ENCODE data around the gene PPM1A.

Gene PPM1A

DNA sequence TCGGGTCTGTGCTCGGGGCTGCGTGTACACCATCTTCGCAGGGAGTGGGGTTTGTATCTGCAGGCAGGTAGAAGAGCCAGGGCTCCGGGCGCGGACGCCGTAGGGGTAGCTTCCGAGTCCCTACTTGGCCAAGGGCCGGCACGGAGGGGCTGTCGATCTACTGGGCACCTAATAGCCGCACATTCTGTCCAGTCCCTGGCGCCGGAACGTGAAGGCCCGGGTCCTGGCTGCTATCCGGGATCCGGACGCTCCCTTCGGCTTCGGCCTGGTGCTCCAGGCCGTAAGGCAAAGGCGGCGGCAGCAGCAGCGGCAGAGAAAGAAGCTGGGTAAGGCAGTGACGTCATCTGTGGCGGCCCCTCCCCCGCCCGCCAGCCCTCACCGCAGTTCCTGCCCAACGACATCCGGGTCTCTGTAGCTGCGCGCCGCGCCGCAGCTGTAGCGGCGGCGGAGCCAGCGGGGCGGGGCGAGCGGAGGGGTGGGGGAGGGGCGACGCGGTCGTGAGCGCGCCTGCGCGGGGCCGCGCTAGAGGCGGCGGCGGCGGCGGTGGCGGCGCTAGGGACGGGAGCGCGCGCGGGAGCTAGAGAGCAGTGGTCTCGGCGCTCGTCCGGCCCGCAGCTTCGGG, at the start of gene PPM1A:
Gene PPM1A (plus strand): TSS at position 525 of the 622 bp plus-strand sequence. CDS start 33,483 bp downstream, outside the sequence.
- DNase-seq (ENCODE audit: low spot score): peak; percentile 96

DNA sequence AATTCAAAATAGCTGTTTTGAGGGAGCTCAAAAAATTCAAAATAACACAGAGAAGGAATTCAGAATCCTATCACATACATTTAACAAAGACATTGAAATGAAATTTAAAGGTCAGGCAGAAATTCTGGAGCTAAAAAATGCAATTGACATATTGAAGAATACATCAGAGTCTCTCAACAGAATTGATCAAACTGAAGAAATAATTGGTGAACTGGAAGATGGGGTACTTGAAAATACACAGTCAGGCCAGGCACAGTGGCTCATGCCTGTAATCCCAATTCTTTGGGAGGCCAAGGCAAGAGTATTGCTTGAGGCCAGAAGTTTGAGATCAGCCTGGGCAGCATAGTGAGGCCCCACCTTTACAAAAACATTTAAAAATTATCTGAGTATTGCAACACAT, 49.7 kb upstream of the PPM1A start:
- no peak for DNase-seq (ENCODE audit: low spot score)

DNA sequence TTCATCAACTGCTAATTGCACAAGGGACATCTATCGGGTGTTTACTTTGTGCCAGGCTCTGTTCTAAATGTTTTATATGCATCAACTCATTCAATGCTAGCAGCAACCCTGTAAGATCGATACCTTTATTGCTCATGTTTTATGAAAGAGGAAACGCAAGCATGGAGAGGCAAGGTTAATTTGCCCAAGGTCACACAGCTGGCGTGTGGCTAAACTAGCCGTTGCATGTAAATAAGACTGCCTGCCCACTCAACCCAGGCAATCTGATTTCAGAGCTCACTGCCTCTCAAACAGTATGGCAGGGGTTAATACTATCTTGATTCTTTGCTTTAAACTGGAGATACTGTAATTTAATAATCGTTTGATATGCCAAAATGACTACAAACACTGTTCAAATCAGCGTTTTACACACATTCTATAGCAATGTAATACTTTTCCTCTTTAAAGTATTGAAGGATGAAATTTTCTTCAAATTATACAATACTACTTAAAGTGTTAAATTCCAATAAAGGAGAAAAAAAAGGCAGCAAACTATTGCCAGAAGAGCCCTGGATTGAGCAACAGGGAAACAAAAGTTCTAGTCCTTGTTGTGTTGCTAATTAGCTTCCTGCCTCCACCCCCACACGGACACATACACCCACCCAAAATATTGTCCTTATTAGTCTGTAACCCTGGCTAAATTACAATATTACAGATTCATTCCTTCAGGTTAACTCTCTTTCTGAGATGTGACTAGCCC, 44.7 kb upstream of the PPM1A start:
- no peak for DNase-seq (ENCODE audit: low spot score)

DNA sequence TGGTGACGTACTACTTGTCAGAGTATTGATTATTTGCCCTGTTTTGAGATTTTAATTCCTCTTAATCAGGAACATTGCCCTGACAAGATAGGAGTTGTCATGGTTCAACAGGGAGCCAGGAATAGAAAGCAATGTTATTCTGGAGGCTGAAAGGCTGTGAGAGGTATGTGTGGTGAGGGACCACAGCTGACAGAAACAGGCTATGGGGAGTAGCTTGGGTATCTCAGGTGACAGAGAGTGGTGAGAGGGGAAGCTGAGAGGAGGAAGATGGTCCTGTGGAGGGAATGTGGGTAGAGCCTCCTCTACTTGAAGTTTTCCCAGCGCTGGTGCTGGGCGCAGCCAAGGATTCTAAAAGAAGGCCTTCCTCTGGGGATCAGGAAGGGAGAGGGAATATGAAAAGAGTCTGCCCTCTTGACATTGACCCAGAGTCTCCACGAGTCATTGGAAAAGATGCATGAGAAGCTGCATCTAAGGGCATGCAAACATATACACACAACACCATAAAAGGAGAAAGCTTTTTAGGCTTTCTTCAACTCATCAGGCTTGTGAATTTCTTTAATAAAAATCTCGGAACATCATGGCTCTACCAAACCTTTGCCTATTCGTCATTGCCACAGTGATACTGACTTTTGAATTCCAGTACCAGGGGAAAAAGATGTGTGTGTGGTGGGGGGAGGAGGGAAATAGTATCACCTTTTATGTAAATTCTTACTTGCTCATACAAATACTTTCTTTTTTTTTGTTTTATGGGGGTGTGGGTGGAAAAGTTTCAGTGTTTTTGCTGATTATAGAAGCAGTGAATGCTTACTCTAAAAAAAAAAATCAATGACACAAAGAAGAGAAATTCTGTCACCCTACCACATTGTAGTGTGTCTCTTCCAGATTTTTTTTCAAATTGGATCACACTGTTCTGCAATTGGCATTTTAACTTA, 43.9 kb upstream of the PPM1A start:
- no peak for DNase-seq (ENCODE audit: low spot score)

DNA sequence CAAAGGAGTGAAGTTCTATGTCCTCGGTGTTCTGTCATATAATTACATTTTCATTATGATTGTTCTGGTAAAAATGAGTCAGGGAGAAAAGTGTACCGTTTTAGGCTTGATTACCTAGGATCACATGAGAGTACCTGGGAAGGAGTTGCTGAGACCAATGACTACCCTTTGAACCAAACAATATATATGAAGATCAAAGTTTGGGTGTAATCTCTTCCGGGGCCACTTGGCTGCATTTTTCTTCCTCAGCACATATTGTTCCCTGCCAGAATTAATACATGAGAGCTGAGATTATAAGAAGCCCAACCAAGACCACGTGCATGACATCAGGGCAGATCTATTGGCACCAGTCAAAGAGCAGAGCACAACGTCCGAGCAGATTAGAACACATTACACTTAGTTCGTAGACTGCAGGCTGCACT, 42.8 kb upstream of the PPM1A start:
- no peak for DNase-seq (ENCODE audit: low spot score)

DNA sequence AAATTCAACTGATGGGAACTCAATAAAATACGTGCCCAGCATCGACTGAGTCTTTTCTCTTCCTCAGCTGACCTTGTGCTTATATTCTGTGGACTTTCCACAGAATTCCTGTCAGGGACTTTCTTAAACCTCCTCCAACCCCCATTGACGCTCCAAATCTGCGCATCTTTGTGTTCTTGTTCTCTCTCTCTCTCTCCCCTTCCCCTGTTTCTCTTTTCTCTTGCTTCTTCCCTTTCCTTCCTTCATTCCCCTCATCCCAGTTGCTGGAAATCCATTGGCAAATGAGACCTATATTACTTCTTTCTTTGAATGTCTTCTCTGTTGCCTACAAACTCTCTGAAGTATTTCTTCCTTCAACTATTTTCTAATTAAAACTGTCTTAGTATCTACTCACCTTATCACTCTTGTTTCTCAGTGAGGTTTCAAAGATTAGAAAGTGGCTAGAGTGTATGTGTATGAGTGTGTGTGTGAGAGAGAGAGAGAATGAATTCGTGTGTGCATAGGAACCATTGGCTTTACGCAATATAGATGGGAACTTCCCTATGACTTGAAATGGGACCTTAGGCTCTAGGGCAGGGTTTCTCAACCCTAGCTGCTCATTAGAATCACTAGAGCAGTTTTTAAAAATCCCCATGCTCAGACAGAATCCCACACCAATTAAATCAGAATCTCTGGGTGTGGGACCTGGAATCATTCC, 42.0 kb upstream of the PPM1A start:
- DNase-seq (ENCODE audit: low spot score): no peak

DNA sequence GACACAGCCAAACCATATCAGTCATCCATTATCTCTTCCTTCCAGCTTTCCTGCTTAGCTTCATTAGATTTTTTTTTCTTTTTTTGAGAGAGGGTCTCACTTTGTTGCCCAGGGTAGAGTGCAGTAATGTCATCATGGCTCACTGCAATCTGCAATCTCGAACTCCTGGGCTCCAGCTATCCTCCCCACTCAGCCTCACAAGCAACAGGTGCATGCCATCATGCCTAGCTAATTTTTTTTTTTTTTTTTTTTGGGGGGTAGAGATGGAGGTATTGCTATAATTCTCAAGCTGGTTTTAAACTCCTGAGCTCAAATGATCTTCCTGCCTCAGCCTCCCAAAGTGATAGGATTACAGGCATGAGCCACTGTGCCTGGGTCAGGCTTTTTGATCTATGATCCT, 38.3 kb upstream of the PPM1A start:
- no peak for DNase-seq (ENCODE audit: low spot score)

DNA sequence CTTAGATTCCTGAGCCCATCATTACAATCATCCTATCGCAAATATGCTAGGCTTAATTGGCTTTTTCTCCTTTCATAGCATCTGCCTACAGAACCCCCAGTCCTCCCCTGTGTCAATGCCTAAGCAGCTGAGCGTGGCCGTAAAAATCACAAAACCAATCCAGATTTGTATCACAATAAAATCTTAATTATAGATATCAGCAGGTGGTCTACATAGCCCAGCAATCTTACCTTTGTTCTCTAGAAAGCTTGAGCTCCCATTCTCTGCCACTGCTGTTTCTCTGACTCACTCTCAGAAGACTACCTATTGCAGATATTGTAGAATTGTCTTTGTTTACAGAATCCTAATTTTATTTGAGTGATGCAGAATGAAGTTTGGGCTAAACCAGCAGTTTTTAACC, 37.9 kb upstream of the PPM1A start:
- DNase-seq (ENCODE audit: low spot score): no peak

DNA sequence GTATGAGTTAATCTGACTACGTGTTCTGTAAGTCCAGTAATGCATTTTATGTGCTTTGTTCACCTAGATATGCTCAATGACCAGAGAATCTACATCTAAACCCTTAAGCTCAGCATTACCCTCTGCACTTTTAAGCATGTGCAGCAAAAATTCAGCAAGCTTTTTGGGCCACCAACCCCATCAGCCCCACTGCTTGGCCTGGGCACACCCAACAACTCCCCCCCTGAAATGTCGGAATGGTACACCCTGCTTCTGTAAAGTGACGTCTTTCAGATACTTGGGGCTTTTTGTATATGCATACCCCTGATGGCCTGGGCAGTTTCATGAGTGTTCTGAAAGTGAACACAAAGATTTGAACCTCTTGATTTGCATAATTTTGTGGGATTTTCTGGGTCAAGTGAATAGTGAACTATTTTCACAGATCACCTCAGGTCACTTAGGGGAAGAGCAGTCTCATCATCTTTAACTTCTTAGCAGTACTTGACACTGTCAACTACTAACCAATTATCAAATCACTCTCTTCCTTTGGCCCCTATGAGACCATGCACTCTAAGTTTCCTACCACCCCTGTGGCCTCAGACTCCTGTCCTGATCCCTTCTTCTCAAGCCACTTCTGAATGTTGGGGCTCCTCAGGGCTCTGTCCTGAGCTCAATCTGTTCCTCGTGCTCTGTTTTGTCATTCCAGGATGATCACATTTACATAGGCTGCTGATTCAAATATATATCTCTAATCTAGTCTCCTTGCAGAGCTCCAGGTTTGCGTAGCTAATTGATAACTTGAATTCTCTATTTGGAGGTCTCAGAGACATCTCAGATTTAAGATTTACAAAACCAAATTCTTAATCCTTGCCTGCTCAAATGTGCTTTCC, 36.3 kb upstream of the PPM1A start:
- DNase-seq (ENCODE audit: low spot score): no peak

DNA sequence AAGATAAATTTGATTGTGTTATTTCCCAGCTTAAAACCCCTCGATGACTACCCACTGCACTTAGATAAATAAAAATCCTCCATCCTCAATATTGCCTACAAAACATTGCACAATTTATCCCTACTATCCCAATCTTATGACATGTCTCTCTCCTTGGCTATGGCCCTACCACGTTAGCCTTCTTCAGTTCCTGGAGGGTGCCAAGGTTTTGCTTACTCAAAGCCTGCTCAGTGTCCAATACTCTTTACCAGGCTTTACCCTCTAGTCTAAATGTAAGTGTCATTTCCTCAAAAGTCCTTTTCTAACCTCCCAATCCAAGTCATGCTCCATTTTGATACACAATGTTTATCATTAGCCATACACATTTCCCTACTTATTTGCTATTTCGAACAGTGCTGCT, 35.0 kb upstream of the PPM1A start:
- no peak for DNase-seq (ENCODE audit: low spot score)

DNA sequence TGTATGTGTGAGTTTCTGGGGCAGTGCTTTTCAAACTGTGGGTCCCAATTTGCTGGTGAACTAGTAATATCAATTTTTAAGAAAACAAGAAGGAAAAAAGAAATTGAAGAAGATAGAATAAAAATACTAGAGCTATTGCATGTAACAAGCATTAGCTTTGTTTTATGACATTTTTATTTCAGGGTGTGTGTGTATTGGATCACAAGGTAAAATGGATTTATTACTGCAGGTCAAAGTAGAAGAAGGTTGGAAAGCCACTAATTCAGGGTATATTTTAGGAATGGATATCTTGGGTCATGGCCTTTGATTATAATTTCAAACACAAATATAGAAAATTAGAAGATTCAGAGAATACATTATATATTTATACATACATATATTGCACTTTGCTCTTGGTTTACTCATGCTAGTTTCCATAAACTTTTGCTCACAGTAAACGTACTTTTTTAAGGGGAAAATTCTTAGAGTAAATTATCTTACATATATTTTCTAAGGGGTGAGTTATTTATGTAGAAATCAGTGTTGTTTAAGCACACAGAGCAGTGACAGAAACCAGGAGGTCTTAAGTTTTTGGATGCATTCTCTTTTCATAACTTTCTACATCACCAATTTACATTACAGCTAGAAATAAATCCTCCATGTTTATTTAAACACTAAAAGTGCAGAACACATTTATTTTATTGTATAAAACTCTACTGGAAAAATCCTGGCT, 34.5 kb upstream of the PPM1A start:
- DNase-seq (ENCODE audit: low spot score): no peak

DNA sequence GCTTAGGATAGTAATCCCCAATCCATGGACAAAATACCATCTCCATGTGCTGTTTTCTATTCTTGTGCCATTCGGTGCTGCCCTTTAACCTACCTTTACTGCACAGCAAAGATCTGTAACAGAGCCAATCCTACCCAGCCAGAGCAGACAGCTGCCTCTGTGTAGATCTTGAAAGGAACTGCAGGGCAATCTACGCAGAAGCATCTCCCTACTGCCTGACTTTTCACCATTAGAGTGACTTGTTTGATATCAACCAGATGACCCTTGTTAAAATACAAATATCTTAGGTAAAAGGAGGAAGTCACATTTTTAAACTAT, 33.9 kb upstream of the PPM1A start:
- DNase-seq (ENCODE audit: low spot score): no peak

DNA sequence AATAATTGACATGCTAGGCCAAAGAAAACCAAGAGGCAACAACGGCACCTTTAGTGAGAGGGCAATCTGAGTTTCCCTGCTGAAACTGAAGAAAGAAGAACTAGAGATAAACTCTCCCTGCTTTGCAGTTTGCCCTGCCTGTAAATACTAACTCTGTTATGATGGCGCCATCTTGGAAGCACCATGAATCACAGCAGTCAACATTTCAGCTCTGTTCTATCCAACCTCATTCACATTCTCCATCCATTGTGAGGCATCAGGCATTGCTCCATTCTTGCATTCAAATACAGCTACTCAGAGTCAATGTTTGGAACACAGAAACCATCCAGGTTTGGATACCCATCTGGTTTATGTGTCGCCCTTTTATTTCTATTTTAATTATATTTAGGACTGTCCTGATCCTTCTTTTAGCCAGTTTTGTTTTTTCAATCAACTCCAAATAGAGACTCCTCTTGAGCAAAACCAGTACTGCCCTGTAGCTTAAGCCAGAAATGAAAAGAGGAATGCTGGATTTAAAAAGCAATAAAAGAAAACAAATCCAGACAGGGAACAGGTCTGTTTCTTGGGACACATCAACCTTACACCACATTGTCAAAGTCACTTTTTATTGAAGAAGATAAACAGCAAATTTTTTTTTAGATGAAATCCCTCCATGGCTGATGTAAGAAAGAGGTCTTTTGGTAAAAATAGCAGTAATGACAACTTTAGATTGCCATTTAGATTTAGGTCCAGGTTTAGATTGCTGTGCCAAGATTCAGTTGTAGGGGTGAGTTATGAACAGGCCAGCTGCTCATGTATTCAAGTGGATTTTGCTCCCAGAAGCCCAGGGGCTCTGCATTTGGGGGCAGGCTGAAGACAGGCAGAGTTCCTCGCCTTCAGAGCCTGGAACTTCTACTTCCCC, 33.3 kb upstream of the PPM1A start:
- DNase-seq (ENCODE audit: low spot score): no peak

DNA sequence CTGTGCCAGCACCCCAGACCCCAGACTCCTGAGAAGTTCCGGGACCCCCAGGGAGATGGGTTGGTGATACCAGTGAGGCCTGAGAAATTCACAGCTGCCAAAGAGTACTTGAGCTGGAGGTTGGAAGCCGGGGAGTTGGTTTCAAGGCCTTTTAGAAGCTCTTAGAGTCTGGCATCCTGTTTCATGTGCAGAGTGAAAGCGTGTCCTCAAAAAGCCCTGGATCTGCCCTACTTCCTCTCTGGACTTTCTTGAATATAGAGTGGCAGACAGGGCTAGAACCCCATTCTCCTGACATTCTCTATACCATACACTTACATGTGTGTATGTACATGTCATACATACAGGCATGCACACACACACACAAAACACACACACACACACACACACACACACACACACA, 31.3 kb upstream of the PPM1A start:
- no peak for DNase-seq (ENCODE audit: low spot score)

DNA sequence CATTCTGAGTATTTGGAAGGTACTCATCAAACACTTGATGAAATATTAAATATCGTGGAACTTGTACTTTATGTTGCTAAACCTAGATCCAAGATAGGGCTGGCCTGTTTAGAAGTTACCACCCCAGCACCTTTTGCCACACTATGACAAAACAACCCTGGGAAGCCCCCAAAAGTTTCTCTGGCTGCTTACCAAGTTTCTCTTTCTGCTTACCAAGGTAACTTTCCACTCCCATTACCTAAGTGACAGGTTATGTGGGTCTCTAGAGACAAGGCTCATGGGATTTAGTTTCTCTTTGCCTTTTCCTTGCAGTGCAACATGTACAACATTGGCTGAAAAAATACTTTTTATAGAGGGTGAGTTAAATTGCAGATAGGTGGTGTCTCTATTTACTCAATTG, 28.9 kb upstream of the PPM1A start:
- DNase-seq (ENCODE audit: low spot score): no peak

DNA sequence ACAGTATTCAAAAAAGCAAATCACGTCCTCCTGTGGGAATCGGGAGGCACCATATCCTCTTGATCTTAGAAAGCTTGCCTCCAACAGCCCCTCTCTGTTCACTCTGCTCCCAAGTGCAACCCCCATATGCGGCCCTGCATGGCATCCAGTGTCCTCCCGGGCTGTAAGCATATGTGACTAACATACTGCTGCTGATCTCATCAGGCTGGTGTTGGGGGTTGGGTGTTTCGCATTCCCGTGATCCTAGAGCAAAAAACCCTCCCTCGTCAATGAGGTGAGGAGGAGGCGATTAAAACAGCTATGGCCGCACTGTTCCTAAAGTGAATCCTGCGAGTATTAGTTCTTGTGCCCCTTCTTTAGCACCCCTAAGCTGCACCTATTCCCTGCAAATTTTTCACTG, 28.1 kb upstream of the PPM1A start:
- DNase-seq (ENCODE audit: low spot score): no peak

DNA sequence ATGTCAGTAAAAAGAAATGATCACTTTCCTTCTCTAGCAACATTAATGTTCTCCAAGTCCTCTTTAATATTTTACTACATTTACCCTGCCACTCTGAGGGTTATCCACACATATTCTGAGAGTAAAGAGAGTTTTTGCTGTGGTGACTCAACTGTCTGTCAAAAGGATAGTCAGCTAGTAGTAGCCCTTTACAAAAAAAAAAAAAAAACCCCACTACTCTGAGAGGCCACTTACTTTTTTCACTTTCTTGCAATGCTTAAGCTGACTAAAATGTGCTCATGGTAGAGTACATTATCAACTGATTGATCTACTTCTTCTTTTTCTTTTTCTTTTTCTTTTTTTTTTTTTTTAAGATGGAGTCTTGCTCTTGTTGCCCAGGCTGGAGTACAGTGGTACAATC, 27.6 kb upstream of the PPM1A start:
- DNase-seq (ENCODE audit: low spot score): no peak

DNA sequence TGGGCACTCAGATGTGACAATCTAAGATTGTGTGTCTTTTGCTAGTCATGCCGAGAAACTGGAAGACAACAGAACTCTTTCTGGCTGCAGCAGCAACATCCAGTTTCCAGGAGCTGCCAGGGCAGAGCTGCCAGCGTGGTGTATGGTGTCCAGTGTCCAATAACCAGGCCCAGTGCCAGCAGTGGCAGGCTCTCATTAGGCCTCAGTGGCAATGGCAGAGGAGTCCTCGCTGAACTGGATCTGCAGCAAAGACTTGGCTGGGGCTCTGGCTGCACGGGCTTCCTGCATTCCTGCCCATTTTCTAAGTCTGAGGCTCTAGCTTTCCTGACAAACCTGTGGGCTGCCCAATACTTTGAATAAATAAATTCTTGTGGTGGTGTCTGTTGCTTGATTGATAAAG, 26.2 kb upstream of the PPM1A start:
- DNase-seq (ENCODE audit: low spot score): peak; percentile 92

DNA sequence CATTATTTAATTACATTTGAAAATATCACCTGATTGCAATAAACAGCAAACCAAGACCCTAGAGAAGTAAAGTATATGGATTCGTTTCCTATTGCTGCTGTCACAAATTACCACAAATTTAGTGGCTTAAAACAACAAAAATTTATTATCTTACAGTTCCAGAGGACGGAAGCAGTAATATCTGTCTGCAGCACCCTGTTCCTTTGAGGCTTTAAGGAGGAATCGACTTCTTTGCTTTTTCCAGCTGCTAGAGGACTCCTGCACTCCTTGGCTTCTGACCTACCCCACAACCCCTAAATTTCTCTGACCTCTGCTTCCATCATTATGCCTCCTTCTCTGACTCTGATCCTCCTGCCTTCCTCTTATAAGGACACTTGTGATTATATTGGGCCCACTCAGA, 23.8 kb upstream of the PPM1A start:
- DNase-seq (ENCODE audit: low spot score): no peak

DNA sequence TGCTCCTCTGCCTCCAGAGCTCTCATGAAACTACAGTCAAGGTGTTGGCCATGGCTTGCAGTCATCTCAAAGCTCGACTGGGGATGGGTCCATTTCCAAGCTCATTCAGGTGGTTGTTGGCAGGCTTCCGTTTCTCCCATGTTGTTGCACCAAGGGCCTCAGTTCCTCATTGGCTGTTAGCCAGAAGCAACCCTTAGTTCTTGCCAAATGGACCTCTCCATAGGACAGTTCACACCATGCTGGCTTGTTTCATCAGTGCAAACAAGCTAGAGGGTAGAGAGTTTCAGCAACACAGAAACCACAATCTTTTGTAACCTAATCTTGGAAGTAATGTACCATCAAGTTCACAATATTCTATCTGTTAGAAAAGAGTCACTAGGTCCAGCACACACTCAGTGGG, 22.7 kb upstream of the PPM1A start:
- no peak for DNase-seq (ENCODE audit: low spot score)
